GM12873 (cell line): Measurements from ENCODE around the gene PSKH1.

Experiments
- TF ChIP-seq, protein P1 (sequence below): IDR thresholded peaks from 2 replicates; pipeline ENCODE4 v1.5.1; 2012; ENCODE audit warnings: low read depth, mild to moderate bottlenecking, moderate library complexity, low read length, control low read depth; ENCODE audit not compliant: insufficient read depth; ENCODE audit errors: missing control alignments

Gene PSKH1

GRCh38 chr16:67931712-67932461 lies 38.8 kb downstream of the PSKH1 start, which contains the start of gene CTRL:
Gene CTRL, minus strand, starts transcription at chr16:67931862. Its CDS starts 10 bp downstream, at chr16:67931852.
- TF ChIP-seq, protein P1, sequence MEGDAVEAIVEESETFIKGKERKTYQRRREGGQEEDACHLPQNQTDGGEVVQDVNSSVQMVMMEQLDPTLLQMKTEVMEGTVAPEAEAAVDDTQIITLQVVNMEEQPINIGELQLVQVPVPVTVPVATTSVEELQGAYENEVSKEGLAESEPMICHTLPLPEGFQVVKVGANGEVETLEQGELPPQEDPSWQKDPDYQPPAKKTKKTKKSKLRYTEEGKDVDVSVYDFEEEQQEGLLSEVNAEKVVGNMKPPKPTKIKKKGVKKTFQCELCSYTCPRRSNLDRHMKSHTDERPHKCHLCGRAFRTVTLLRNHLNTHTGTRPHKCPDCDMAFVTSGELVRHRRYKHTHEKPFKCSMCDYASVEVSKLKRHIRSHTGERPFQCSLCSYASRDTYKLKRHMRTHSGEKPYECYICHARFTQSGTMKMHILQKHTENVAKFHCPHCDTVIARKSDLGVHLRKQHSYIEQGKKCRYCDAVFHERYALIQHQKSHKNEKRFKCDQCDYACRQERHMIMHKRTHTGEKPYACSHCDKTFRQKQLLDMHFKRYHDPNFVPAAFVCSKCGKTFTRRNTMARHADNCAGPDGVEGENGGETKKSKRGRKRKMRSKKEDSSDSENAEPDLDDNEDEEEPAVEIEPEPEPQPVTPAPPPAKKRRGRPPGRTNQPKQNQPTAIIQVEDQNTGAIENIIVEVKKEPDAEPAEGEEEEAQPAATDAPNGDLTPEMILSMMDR: no peak

- TF ChIP-seq, protein P1: no peak
Observed at GRCh38 chr16:67932462-67932840, 39.4 kb downstream of the PSKH1 start.

DNA sequence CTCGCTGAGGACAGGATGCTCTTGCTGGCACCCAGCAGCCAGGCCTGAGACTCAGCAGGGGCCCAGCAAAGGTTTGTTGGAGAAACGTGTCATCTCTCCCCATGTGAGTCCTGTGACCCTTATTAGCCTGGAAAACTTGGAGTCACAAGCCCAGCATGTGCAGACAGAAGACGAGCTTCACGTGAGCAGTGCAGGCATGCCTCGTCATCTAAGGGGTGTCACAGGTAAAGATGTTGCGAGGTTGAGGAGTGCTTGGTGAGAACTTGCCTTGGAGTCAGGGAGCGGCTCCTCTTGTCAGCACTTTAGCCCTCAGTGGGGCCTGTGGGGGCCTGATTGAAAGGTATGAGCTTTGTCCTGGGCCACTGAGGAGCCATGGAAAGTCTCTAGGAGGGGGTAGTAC lies 40.8 kb downstream of the PSKH1 start:
- TF ChIP-seq, protein P1: no peak

GRCh38 chr16:67934306-67935100 lies 41.4 kb downstream of the PSKH1 start:
- TF ChIP-seq, protein P1: no peak

- TF ChIP-seq, protein P1: no peak
Observed at GRCh38 chr16:67935101-67935401, 42.0 kb downstream of the PSKH1 start.

- TF ChIP-seq, protein P1: no peak
Observed at GRCh38 chr16:67935402-67936123, 42.5 kb downstream of the PSKH1 start.
